ENCODE measurements around the gene SWT1.

The SWT1 gene

DNA sequence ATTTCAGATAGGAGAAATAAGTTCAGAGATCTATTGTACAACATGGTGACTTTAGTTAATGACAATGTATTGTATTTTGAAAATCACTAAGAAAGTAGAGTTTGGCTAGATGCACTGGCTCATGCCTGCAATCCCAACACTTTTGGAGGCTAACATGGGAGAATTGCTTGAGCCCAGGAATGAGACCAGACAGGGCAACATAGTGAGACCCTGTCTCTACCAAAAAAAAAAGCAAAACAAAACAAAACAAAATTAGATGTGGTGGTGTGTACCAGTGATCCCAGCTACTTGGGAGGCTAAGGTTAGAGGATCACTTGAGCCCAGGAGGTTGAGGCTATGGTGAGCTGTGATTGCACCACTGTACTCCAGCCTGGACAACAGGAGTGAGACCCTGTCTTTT, 132.9 kb downstream of the SWT1 start:
- no peaks in the 10 kb centered on the region for H3K27me3 ChIP-seq (ENCODE audit: insufficient read depth, poor library complexity, severe bottlenecking)
- DNase-seq (ENCODE audit: low read depth in 1 of 2, low spot score in 1 of 2): no peak
- TF ChIP-seq GABPA (IDR thresholded peaks at IDR 0.05; ENCODE audit: low read depth) (no peak), SPI1 (IDR thresholded peaks at IDR 0.05; ENCODE audit: borderline replicate concordance, low read depth) (no peak), POLR2AphosphoS5 (IDR thresholded peaks at IDR 0.05; ENCODE audit: low read depth) (no peak)
- TF ChIP-seq, protein P1, sequence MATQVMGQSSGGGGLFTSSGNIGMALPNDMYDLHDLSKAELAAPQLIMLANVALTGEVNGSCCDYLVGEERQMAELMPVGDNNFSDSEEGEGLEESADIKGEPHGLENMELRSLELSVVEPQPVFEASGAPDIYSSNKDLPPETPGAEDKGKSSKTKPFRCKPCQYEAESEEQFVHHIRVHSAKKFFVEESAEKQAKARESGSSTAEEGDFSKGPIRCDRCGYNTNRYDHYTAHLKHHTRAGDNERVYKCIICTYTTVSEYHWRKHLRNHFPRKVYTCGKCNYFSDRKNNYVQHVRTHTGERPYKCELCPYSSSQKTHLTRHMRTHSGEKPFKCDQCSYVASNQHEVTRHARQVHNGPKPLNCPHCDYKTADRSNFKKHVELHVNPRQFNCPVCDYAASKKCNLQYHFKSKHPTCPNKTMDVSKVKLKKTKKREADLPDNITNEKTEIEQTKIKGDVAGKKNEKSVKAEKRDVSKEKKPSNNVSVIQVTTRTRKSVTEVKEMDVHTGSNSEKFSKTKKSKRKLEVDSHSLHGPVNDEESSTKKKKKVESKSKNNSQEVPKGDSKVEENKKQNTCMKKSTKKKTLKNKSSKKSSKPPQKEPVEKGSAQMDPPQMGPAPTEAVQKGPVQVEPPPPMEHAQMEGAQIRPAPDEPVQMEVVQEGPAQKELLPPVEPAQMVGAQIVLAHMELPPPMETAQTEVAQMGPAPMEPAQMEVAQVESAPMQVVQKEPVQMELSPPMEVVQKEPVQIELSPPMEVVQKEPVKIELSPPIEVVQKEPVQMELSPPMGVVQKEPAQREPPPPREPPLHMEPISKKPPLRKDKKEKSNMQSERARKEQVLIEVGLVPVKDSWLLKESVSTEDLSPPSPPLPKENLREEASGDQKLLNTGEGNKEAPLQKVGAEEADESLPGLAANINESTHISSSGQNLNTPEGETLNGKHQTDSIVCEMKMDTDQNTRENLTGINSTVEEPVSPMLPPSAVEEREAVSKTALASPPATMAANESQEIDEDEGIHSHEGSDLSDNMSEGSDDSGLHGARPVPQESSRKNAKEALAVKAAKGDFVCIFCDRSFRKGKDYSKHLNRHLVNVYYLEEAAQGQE (IDR thresholded peaks at IDR 0.05; ENCODE audit: insufficient replicate concordance, low read depth): no peak
- TF ChIP-seq, protein P2, sequence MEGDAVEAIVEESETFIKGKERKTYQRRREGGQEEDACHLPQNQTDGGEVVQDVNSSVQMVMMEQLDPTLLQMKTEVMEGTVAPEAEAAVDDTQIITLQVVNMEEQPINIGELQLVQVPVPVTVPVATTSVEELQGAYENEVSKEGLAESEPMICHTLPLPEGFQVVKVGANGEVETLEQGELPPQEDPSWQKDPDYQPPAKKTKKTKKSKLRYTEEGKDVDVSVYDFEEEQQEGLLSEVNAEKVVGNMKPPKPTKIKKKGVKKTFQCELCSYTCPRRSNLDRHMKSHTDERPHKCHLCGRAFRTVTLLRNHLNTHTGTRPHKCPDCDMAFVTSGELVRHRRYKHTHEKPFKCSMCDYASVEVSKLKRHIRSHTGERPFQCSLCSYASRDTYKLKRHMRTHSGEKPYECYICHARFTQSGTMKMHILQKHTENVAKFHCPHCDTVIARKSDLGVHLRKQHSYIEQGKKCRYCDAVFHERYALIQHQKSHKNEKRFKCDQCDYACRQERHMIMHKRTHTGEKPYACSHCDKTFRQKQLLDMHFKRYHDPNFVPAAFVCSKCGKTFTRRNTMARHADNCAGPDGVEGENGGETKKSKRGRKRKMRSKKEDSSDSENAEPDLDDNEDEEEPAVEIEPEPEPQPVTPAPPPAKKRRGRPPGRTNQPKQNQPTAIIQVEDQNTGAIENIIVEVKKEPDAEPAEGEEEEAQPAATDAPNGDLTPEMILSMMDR (IDR thresholded peaks at IDR 0.05; ENCODE audit: insufficient read depth, low read length): no peak
- no peak overlapping the region for H3K4me3 ChIP-seq (replicated peaks; ENCODE audit: insufficient read depth, low read length)
- no peak overlapping the region for H3K27ac ChIP-seq (replicated peaks)

GRCh38 chr1:185291159-185291558, 134.2 kb downstream of the SWT1 start:
- H3K27me3 ChIP-seq (ENCODE audit: insufficient read depth, poor library complexity, severe bottlenecking): no peaks in the 10 kb centered on the region
- peak overlapping the region; percentile 20; the same call in 1 of the 2 replicates for H3K27ac ChIP-seq (replicated peaks)
- H3K4me3 ChIP-seq (replicated peaks; ENCODE audit: insufficient read depth, low read length): no peak overlapping the region
- TF ChIP-seq, protein P2 (IDR thresholded peaks at IDR 0.05; ENCODE audit: insufficient read depth, low read length): no peak
- TF ChIP-seq, protein P1 (IDR thresholded peaks at IDR 0.05; ENCODE audit: insufficient replicate concordance, low read depth): no peak
- TF ChIP-seq POLR2AphosphoS5 (IDR thresholded peaks at IDR 0.05; ENCODE audit: low read depth): no peak
- no peak for TF ChIP-seq SPI1 (IDR thresholded peaks at IDR 0.05; ENCODE audit: borderline replicate concordance, low read depth)
- TF ChIP-seq GABPA (IDR thresholded peaks at IDR 0.05; ENCODE audit: low read depth): no peak
- DNase-seq (ENCODE audit: low read depth in 1 of 2, low spot score in 1 of 2): no peak

DNA sequence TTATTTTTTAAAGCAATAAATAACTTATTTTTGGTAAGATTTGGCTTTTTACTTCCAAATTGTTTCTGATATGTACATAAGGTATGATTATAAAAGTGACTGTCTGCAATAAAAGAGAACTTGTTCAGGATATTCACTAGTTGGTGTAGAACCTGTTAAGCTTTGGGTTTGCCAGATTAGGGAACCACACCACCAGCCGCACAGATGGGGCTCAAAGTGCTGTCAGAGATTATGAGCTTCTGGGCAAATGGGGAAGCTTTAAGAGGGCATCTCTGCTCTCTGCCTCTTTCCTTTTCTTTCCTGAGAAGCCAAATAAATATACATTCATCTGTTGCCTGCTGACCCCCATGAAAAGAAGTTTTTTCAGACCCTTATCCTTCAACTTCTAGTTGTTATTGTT, 134.7 kb downstream of the SWT1 start:
- Histone ChIP-seq H3K27me3 (ENCODE audit: insufficient read depth, poor library complexity, severe bottlenecking) (no peaks in the 10 kb centered on the region), H3K4me3 (replicated peaks; ENCODE audit: insufficient read depth, low read length) (no peak overlapping the region), H3K27ac (replicated peaks) (no peak overlapping the region; the same call in 1 of the 2 replicates)
- TF ChIP-seq, protein P1 (IDR thresholded peaks at IDR 0.05; ENCODE audit: insufficient replicate concordance, low read depth): no peak
- TF ChIP-seq, protein P2 (IDR thresholded peaks at IDR 0.05; ENCODE audit: insufficient read depth, low read length): no peak
- TF ChIP-seq SPI1 (IDR thresholded peaks at IDR 0.05; ENCODE audit: borderline replicate concordance, low read depth): peak; percentile 36; the same call in 1 of the 2 replicates
- peak; percentile 27; the same call in 1 of the 2 replicates for TF ChIP-seq POLR2AphosphoS5 (IDR thresholded peaks at IDR 0.05; ENCODE audit: low read depth)
- no peak for TF ChIP-seq GABPA (IDR thresholded peaks at IDR 0.05; ENCODE audit: low read depth)
- DNase-seq (ENCODE audit: low read depth in 1 of 2, low spot score in 1 of 2): peak in 1 of 2 experiments; percentile 80
